ENCODE results near the gene TAF9. TPM values are rescaled to one million over a fixed set of nuclear protein-coding genes. Genes with fewer than 3 reads are reported as not detected.

Gene TAF9
- total RNA-seq, 4 donors from 2014 or later = 26.8 to 48.1 (median 31.2) TPM

- WGBS, 2 donors = 92 to 93% methylated on average over 1 of the region's 1 CpG
- DNase-seq (ENCODE audit: low spot score in 2 of 2) = no peak
- TF ChIP-seq POLR2A (IDR thresholded peaks at IDR 0.05) = no peak
- TF ChIP-seq, protein P1, sequence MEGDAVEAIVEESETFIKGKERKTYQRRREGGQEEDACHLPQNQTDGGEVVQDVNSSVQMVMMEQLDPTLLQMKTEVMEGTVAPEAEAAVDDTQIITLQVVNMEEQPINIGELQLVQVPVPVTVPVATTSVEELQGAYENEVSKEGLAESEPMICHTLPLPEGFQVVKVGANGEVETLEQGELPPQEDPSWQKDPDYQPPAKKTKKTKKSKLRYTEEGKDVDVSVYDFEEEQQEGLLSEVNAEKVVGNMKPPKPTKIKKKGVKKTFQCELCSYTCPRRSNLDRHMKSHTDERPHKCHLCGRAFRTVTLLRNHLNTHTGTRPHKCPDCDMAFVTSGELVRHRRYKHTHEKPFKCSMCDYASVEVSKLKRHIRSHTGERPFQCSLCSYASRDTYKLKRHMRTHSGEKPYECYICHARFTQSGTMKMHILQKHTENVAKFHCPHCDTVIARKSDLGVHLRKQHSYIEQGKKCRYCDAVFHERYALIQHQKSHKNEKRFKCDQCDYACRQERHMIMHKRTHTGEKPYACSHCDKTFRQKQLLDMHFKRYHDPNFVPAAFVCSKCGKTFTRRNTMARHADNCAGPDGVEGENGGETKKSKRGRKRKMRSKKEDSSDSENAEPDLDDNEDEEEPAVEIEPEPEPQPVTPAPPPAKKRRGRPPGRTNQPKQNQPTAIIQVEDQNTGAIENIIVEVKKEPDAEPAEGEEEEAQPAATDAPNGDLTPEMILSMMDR (IDR thresholded peaks at IDR 0.05) = no peak
- no peak overlapping the region for H3K4me3 ChIP-seq (ENCODE audit: low read depth, poor library complexity, severe bottlenecking)
- intact Hi-C loops (cut with DNase I; ENCODE audit: low total_unique reads) = no loop called here
Measured at GRCh38 chr5:69315972-69316371, 53.3 kb downstream of the TAF9 start.

Other genes starting within 250 kb of the TAF9 start
- gene CCNB1, start 202.4 kb downstream of the TAF9 start, total RNA-seq = 10 to 100 TPM in 2 of 4 donors, 1 to 10 TPM in 2; 5.7 to 10.6 (median 8.5) TPM
- gene CENPH, start 179.9 kb downstream of the TAF9 start, total RNA-seq = 10 to 100 TPM in 1 of 4 donors, 1 to 10 TPM in 3; 5.4 to 10.5 (median 6.0) TPM
- gene CDK7, start 134.6 kb downstream of the TAF9 start, total RNA-seq = 10 to 100 TPM; 29.4 to 67.6 (median 35.7) TPM
- 1 to 10 TPM; 4.1 to 6.0 (median 5.5) TPM for gene CCDC125, start 36.7 kb downstream of the TAF9 start, total RNA-seq
- gene AK6, start within 50 bp of the TAF9 start, total RNA-seq = 10 to 100 TPM; 10.5 to 19.1 (median 15.0) TPM
- 10 to 100 TPM in 3 of 4 donors, 1 to 10 TPM in 1; 9.0 to 21.2 (median 12.9) TPM for gene RAD17, start 298 bp upstream of the TAF9 start, total RNA-seq
- 10 to 100 TPM; 16.7 to 24.4 (median 18.8) TPM for gene MARVELD2, start 45.6 kb upstream of the TAF9 start, total RNA-seq
- gene OCLN, start 123.3 kb upstream of the TAF9 start, total RNA-seq = 100 to 1,000 TPM in 1 of 4 donors, 10 to 100 TPM in 3; 71.0 to 102 (median 89.6) TPM
- gene GTF2H2C, start 190.7 kb upstream of the TAF9 start, total RNA-seq = 10 to 100 TPM in 3 of 4 donors, 1 to 10 TPM in 1; 4.3 to 14.5 (median 13.3) TPM

Measured in lower leg skin (tissue), 4 donors.